ENCODE data around the gene RTN4. TPM values are rescaled to one million over a fixed set of nuclear protein-coding genes. Genes with fewer than 3 reads are reported as not detected.

RTN4 gene
- total RNA-seq, 1 donor = 355 TPM

GRCh38 chr2:55090702-55091101 lies 40.5 kb upstream of the RTN4 start:
- Histone ChIP-seq H4K20me1 (ENCODE audit: insufficient read depth, low read length) (no peaks in the 10 kb centered on the region), H3K9me3 (ENCODE audit: low read depth, low read length) (no peaks in the 10 kb centered on the region)
- DNase-seq (ENCODE audit: insufficient read length, low spot score, missing footprints) = peak; percentile 15

DNA sequence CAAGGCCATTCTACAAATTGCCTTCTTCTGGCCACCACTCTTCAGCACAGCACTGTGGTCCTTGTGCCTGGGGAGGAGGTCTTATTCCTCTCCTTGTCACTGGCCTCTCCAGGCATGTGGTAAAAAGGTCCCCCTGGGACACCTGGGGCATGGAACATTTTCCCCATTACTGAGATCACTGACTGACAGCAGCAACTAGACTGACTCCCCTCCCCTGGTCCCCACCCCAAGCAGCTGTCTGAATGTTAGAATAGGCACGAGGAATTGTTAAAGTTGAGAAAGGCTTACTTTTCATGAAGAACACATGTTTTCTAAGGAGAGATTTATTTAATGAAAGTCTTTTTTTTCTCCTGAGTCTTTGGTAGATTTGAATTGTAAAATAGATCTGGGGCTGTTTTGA lies 39.5 kb upstream of the RTN4 start:
- H3K4me1 ChIP-seq (ENCODE audit: insufficient read depth, low read length) = peaks cover 6% of the 10 kb centered on the region
- TF ChIP-seq, protein P1, sequence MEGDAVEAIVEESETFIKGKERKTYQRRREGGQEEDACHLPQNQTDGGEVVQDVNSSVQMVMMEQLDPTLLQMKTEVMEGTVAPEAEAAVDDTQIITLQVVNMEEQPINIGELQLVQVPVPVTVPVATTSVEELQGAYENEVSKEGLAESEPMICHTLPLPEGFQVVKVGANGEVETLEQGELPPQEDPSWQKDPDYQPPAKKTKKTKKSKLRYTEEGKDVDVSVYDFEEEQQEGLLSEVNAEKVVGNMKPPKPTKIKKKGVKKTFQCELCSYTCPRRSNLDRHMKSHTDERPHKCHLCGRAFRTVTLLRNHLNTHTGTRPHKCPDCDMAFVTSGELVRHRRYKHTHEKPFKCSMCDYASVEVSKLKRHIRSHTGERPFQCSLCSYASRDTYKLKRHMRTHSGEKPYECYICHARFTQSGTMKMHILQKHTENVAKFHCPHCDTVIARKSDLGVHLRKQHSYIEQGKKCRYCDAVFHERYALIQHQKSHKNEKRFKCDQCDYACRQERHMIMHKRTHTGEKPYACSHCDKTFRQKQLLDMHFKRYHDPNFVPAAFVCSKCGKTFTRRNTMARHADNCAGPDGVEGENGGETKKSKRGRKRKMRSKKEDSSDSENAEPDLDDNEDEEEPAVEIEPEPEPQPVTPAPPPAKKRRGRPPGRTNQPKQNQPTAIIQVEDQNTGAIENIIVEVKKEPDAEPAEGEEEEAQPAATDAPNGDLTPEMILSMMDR (IDR thresholded peaks at IDR 0.05; ENCODE audit: extremely low read depth, low read depth, low read length) = no peak
- no peak overlapping the region for H3K27ac ChIP-seq (ENCODE audit: low read depth, low read length)
- H3K9me3 ChIP-seq (ENCODE audit: low read depth, low read length) = no peaks in the 10 kb centered on the region
- no peak overlapping the region for H2AFZ ChIP-seq (ENCODE audit: low read length)
- no peak for DNase-seq (ENCODE audit: insufficient read length, low spot score, missing footprints)
- H3K4me3 ChIP-seq (ENCODE audit: insufficient read depth, low read length) = no peak overlapping the region
- H3K36me3 ChIP-seq (ENCODE audit: insufficient read depth, low read length) = no peaks in the 10 kb centered on the region
- H3K79me2 ChIP-seq (ENCODE audit: insufficient read depth, low read length) = no peaks in the 10 kb centered on the region
- H3K4me2 ChIP-seq (ENCODE audit: insufficient read depth, low read length) = no peak overlapping the region
- no peaks in the 10 kb centered on the region for H3K27me3 ChIP-seq (ENCODE audit: insufficient read depth, low read length)
- no peaks in the 10 kb centered on the region for H4K20me1 ChIP-seq (ENCODE audit: insufficient read depth, low read length)

More at GRCh38 chr2:55090702-55091101, 40.5 kb upstream of the RTN4 start:
- H3K4me2 ChIP-seq (ENCODE audit: insufficient read depth, low read length) = no peak overlapping the region
- no peak overlapping the region for H3K4me3 ChIP-seq (ENCODE audit: insufficient read depth, low read length)
- H3K79me2 ChIP-seq (ENCODE audit: insufficient read depth, low read length) = no peaks in the 10 kb centered on the region
- peaks cover 6% of the 10 kb centered on the region for H3K4me1 ChIP-seq (ENCODE audit: insufficient read depth, low read length)
- H3K36me3 ChIP-seq (ENCODE audit: insufficient read depth, low read length) = no peaks in the 10 kb centered on the region
- H3K27me3 ChIP-seq (ENCODE audit: insufficient read depth, low read length) = no peaks in the 10 kb centered on the region
- H3K27ac ChIP-seq (ENCODE audit: low read depth, low read length) = no peak overlapping the region
- H2AFZ ChIP-seq (ENCODE audit: low read length) = no peak overlapping the region
- TF ChIP-seq, protein P1 (IDR thresholded peaks at IDR 0.05; ENCODE audit: extremely low read depth, low read depth, low read length) = no peak

GRCh38 chr2:55088400-55088799 lies 38.1 kb upstream of the RTN4 start:
- no peak for DNase-seq (ENCODE audit: insufficient read length, low spot score, missing footprints)
- no peak overlapping the region for H3K27ac ChIP-seq (ENCODE audit: low read depth, low read length)
- TF ChIP-seq, protein P1 (IDR thresholded peaks at IDR 0.05; ENCODE audit: extremely low read depth, low read depth, low read length) = no peak
- no peak overlapping the region for H3K4me2 ChIP-seq (ENCODE audit: insufficient read depth, low read length)
- H3K4me3 ChIP-seq (ENCODE audit: insufficient read depth, low read length) = no peak overlapping the region
- no peak overlapping the region for H2AFZ ChIP-seq (ENCODE audit: low read length)
- no peaks in the 10 kb centered on the region for H3K79me2 ChIP-seq (ENCODE audit: insufficient read depth, low read length)
- H3K4me1 ChIP-seq (ENCODE audit: insufficient read depth, low read length) = peaks cover 1% of the 10 kb centered on the region
- no peaks in the 10 kb centered on the region for H3K9me3 ChIP-seq (ENCODE audit: low read depth, low read length)
- no peaks in the 10 kb centered on the region for H4K20me1 ChIP-seq (ENCODE audit: insufficient read depth, low read length)
- no peaks in the 10 kb centered on the region for H3K27me3 ChIP-seq (ENCODE audit: insufficient read depth, low read length)
- no peaks in the 10 kb centered on the region for H3K36me3 ChIP-seq (ENCODE audit: insufficient read depth, low read length)

DNA sequence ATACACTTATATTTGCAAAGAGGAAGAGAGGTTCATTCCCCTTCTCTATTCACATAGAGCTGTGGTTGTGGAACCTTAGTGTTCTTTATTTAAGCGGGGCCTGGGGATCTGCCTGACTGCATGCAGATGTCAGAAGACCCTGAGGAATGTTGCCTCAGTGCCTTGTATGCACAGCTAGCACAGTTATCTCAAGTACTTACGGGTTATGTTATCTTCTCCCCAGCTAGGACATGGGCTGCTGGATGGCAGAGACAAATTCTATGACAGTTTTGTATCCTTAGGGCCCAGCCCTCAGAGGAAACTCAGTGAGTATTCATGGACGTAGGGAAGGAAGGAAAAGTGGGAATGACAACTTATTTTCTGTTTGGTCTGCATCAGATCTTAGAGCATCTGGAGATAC lies 37.7 kb upstream of the RTN4 start:
- no peak overlapping the region for H3K4me2 ChIP-seq (ENCODE audit: insufficient read depth, low read length)
- no peaks in the 10 kb centered on the region for H3K4me1 ChIP-seq (ENCODE audit: insufficient read depth, low read length)
- no peak overlapping the region for H3K4me3 ChIP-seq (ENCODE audit: insufficient read depth, low read length)
- H3K36me3 ChIP-seq (ENCODE audit: insufficient read depth, low read length) = no peaks in the 10 kb centered on the region
- no peaks in the 10 kb centered on the region for H3K27me3 ChIP-seq (ENCODE audit: insufficient read depth, low read length)
- TF ChIP-seq, protein P1 (IDR thresholded peaks at IDR 0.05; ENCODE audit: extremely low read depth, low read depth, low read length) = no peak
- no peak for DNase-seq (ENCODE audit: insufficient read length, low spot score, missing footprints)
- H3K79me2 ChIP-seq (ENCODE audit: insufficient read depth, low read length) = no peaks in the 10 kb centered on the region
- no peak overlapping the region for H2AFZ ChIP-seq (ENCODE audit: low read length)
- H3K9me3 ChIP-seq (ENCODE audit: low read depth, low read length) = no peaks in the 10 kb centered on the region
- H4K20me1 ChIP-seq (ENCODE audit: insufficient read depth, low read length) = no peaks in the 10 kb centered on the region
- H3K27ac ChIP-seq (ENCODE audit: low read depth, low read length) = no peak overlapping the region

Measured in osteoblast (primary cell).